Stimulated activated CD4-positive, alpha-beta T cell treated with anti-CD3 and anti-CD28 coated beads, Interleukin-1b, Interleukin-23, amount 100 ng/mL, for 48 hours (primary cell): ENCODE data around the gene PBX1.

Experiments used
- DNase-seq: peaks from one replicate; pipeline ENCODE4 v3.0.0-alpha.2; 2020

Gene PBX1

DNA sequence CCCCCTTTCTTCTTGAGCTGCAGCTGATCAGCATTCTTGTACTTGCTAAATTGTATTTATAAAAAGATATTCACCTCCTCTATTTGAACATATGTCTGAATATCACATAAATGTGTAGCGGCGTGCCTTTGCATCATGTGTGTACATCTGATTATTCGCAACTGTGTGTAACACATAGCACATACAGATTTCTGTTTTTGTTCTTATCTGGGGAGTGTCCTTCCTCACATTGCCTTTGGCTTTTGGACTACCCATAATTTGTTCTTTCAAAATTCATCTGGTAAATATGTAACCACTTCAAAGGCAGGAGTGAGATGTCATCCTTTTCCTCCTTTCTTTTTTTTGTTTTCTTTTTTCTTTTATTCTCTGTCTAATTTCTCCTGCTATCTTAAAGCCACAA lies 113.6 kb downstream of the PBX1 start:
- no peak for DNase-seq

DNA sequence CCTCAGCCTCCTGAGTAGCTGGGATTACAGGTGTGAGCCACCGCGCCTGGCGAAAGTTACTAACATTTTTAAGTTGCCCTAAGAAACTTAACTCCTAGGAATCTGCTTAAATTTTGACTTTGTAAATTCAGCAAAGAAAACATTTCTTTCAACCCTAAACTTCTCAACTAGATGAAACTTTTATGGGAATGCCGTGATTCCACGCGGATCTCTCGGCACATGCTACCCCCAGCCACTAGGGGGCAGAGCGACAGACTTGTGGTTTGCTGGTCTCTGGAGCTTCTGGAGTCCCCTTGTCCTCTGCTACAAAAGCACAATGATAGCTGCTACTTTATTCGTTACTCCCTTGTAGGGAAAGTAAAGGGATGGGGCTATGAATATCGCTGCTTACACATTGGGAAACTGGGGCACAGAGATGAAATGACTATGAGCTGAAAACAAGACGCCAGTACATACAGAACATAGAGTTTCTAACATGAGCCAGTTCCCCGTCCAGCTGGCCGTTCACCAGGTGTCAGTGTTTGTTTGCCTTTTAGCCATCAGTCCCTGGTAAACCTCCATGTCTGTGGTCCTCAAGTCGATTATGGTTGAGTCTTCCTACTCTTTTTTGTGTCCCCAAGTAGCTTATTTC lies 114.7 kb downstream of the PBX1 start:
- DNase-seq, result no peak

DNA sequence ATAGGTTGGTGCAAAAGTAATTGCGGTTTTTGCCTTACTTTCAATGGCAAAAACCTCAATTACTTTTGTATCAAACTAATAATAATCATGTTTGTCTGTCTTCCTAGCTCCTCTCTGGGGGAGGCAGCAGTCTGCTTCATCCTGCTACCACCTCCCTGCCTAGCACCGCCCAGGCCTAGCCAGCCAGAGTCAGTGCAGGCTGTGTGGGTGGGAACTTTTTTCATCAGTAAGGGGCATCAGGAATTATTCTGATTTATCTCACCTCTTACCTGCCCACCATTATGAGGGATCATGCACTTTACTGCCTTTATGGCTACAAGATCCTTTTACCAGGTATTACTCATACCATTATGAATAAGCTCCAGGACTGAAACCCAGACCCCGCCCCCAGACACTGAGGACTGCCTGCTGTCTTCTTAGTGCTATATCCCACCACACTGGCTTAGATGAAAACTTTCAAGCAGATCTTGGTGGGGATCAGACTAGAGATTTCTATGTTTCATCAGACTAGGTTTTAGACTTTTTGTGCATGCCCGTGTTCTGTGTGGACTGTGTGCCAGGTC lies 116.4 kb downstream of the PBX1 start:
- DNase-seq, result peak; percentile 4

DNA sequence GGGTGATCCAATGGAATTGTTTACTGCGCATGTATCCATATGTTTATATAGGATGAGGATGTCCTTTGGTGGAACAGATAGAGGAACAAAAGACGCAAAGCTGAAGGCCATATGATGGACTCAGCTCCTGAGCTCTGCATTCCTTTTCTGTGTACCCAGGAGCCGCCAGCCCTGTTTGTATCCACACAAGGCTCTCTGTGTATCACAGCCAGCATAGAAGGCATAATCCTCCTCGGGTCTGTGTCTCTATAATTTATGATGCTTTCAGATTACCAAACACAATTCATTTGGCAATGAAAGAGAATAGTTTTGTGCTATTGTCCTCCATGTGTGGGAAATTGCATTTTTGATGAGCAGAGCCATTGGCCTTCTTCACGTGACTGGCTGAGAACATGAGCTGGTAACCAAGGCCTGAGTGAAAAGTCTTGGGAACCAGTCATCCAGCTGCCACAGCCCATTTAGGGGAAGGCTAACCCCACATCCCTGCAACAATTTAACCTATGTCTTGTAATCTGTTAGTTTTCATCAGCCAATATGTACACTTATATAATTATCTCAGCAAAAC lies 119.2 kb downstream of the PBX1 start:
- no peak for DNase-seq

DNA sequence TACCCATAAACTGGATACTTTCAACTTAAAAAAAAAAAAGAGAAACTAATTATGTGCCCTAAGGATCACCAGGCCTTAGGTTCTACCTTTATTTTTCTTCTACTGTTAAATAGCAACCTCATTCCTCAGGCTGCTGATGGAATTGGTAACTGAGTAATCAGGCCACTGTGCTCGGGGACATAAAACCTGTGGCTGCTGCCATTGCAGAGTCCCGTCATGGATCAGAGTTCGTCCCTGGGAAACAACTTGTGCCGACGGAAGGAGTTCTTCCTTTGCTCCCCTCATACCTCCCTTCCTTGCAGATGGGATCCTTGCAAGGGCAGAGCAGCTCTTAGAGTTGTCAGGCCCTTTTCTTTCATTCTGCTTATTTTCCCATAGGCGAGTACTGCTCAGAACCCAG lies 123.6 kb downstream of the PBX1 start:
- DNase-seq, result no peak

DNA sequence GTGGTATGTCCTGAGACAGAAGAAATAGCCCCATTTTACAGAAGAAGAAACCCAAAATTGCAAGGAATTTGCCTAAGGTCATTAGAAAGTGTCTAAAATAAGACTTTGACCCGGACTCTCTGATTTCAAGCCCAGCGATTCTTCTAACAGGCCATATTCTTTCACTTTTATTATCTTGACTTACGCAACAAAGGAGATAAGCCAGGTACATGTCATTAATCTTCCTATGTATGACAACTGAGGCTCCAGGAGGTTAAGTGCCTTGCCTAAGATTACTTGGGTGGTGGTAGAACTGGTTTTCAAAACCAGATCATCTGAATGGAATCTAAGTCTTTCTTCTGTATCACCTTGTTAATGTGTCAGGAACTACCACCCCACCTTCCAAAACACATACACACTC lies 124.3 kb downstream of the PBX1 start:
- DNase-seq, result no peak

DNA sequence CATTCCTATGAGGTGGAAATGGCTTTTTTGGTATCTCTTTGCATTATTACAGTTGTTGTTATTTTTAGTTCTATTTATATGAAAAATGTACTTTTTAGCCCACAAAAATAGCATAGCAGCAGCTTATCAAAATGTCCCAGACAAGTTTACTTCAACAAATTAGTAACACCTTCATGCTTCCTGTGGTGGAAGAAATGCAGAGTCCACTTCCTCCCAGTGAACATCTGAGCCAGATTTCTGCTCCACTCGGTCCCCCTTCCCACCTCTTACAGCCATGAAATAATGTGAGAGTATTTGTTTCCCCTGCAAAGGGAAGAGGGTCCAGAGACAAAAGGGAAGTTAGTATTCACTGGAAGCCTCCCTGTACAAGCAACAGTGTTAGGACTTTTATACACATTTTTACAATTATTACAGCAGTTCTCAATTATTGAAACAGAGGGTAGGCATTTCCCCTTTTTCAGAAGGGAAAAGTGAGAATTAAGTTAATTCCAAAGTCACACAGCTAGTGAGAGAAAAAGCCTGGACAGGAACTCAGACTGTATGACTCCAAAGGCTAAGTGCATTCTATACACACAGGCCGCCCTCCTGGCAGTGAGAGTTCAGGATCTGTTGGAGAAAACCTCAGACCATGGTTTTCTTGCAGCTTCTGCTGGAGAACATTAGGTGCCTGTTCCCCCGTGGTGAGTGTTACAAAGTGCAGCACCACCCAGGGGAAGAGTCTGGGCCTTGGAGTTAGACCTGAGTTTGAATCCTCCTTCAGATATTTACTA lies 126.5 kb downstream of the PBX1 start:
- no peak for DNase-seq

DNA sequence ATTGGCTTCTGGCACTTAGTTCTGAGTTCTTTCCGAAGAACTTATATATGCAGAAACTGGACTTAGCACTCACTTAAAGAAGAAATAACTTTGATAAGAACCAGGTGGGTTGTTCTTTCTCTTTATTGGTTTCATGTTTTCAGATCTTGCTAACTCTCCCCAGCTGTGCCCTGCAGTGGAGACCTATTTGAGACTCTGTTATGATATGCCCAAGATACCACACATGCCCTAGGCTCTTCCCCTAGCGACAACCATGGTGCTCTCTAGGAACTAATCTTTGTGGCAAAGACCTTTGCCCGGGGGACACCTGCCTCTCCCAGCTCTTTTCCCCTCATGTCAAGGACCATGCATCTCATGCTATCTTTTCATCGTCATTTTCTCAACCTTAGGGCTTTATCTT lies 128.8 kb downstream of the PBX1 start:
- DNase-seq, result no peak

DNA sequence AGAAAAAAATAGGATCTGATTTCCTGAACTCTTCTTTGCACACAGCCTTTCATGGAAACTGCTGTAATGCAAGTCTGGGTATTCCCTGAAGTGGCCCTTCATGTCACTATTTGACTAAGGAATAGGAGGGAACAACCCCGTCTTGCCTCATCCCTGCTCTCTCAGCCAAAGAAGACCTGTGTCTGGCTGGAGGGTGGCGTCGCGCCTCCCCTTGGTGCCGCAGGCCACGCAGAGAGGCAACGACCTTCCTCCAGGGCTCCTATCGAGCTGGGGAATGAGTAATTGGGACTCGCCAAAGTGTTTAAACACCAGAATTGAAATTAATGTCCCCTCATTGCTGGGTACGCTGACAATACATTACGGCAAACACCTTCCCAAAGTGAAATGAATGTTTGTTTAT lies 129.8 kb downstream of the PBX1 start:
- no peak for DNase-seq

DNA sequence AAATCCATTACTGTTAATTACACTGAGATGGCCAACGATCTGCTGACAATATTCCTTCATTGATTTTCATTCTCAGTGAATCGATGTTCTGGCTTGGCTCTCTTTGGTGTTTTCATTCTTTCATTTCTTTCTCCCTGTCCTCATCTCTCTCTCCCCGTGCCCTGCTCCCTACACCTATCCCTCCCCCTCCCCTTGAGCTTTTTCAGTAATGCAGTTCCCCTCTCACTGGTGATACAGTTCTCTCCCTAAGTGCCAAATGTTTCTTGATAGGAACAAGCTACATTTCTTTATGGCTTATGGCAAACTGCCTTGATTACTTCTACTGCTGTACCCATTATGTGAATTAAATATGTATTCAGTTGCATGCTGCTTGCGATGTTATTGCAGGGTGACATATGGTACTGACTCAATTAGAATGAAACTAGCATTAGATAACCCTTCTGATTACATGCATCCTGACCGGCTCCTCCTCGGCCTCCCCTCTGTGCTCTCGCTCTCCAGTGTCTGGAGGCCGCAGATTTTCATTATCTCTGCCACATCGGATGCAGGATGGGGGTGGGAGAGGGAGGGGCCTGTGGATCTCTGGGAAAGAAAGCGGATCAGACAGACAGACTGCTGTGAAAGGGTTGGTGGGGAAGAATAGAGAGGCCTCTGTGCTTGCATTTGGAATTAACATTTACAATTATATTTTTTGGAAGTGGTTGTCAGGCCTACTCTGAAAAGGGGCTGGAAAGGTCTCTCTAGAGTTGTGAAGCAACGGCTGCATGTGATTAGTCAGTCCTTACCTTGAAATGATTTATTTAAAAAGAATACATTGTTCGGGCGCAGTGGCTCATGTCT lies 130.9 kb downstream of the PBX1 start:
- DNase-seq, result no peak

DNA sequence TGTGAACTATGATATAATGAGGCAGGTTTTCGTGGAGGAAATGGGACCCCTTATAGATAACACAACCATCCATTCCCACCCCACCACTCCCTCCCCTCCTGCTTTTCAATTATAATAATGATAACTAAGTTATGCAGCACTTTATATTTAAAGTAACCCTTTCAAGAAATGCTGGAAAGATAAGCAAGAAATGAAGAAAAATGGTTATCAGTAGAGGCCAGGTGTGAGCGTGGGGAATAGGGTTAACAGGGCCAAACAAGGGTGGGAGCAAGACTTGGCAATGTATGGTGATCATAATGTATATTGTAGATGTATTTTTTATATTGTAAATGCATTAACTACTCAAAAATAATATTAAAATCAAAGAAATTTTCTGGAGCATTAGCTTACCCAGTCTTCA lies 133.4 kb downstream of the PBX1 start:
- no peak for DNase-seq

DNA sequence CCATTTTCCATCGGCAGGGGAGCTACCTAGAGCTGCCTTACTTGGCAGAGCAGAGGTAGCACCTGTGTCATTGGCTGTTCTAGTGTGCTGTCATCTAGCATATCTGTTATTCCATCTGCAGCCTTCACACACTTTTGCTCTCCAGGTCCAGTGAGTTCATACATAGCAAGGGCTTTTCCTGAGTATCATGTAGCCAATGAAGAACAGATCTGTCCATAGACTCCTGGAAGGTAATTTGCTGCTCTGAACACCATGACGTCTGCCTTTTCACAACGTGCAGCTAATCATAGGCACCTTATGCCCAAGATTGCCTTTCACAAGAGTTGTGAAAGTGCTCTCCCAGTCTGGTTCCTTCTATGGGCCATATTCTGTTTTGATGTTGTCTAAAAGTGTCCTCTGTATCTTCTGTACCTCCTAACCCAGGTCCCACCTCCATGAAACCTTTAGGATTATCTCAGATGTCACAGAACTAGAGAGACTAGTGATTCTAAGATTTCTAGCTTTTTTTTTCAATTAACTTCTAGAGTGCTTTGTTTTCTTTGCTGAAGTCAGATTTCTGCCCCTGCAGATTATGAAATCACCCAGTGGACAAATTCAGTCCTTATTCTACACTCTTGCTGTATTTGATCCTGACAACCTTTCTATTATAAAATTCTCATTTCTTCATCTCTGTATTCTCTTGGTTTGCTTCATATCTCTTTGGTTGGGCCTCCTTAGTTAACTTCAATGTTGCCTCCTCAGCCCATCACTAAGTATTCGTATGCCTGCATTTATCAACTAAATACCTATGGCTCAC lies 134.8 kb downstream of the PBX1 start:
- DNase-seq, result no peak

DNA sequence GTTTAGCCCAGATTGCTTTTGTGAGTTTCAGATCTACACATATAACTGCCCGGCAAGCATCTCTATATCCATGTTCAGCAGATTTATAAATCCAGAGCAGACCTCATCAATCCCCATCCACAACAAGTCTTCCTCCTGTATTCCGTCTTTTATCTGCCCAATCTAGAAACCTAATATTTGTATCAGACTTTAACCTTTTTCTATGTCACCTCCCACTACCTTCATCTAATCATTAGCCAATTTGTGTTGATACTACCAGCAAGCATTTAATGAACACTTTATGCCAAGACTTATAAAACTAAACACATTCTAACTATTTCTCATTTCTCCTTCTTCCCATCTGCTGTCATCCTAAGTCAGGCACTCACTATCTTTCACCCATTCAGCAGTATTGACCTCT lies 135.5 kb downstream of the PBX1 start:
- no peak for DNase-seq

DNA sequence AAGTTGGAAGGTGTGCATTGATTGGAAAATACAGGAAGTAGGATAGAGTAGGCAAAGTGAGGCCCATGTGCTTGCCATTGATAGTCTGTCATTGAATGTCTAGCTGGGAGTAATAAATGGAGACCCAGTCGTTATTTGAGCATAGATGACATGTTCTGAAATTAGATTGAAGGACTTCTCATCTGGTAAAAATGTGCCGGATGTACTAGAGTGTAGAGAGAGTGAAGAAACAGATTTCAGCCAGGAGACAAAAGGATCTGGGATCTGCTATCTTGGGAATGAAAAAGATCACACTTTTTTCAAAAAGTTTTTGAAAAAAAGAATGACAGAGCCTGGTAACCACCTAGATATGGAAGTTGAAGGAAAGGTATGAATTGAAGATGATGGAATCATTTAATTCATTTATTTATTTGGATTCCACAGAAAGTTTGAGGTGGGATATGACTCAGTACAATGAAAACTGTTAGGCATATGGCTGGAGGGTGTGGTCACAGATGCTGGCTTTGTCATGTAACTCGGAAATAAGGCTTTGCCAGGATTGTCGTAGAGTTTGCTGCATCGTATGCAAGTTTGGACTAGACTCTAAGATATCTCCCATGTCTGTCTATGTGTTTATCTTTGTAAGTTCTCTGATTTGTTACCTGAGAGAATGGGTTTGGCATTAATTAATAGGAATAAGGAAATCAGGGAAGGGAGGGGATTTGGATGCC lies 137.1 kb downstream of the PBX1 start:
- no peak for DNase-seq

DNA sequence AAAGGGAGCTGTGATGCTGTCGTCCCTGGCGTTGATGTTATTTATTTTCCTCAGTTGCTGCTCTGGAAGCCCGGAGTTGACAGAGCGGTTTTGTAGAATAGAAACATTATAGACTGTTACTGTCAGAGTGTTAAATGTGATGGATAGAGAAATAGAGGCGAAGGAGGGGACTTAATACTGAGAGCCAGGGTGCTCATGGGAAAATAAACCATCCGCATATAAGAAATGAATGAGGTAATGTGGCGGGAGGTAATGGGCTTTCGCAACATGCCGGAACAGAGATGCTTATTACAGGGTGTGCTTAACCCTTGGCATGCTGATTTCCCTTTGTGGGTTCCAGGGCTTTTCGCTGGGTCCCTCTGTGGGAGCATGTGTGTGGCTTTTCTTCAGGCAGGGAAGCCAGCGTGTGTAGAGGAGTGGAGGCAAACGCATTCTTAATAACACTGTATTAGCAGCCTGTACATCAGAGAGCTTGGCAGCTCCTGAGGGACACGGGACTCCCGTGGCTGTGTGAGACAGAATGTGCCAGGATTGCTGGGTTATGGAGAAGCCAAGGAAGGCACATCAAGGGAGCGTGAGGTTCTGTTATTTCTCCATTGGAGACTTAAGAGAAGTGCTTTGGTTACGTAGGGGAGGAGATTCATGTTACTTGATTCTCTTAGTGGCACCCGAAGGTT lies 141.0 kb downstream of the PBX1 start:
- DNase-seq, result no peak

DNA sequence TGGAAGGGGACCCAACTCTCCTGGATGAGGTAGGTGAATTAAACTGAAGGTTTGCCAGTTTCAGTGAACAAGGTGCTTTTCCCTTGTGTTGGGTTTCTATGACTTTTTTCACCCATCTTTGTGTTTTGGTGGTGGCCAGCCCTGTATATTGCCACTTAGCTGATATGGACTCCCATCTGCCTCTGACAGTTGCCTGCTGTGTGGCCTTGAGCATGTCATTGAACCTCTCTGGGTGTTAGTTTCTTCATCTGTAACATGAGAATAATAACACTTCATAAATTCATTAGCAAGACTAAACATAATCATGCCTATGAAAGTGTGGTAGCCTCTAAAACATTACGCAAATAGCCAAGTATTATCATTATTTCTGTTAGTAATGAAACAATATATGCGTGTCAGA lies 141.7 kb downstream of the PBX1 start:
- DNase-seq, result no peak

DNA sequence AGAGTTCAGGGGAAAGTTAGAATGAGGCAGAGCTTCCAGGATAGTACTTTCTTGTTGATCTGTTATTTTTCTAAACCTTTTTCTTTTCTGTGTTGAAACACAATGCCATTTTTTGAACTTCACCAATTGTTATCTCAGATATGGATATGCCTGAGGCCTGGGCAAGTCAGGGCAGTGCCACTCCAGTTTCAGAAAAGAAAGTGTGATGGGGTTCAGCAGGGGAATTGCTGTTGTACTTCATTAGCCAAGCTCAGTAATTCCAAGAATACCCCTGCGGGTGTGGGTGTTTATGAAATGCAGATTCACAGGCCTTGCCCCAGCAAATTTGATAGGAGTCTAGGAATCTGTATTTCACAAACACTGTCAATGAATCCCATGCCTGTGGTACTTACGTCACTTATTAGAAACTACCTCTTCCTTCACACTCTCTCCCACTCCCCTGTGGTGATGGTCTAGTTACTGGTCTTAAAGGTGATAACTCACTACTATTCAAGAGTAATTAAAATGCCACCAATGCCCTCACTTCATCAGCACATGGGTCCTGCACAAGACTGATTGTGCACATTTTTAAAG lies 142.3 kb downstream of the PBX1 start:
- no peak for DNase-seq

DNA sequence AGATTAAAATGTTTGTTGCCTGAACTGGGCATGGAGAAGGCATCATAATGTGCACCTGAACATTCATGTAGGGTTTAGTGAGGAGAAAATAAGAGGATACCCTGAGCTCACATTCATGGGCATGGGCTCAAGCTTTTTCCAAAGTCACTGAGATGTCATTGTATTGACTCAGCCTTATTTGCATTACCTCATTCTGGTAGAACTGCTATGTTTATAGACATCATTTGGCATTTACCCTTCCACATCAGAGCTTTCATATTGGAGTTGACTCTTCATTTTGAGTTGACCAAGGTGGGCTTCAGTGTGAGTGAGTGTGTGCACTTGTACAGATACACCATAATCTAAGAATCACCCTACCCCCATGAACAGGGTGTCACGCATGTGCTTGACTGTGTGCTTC lies 143.2 kb downstream of the PBX1 start:
- DNase-seq, result no peak

DNA sequence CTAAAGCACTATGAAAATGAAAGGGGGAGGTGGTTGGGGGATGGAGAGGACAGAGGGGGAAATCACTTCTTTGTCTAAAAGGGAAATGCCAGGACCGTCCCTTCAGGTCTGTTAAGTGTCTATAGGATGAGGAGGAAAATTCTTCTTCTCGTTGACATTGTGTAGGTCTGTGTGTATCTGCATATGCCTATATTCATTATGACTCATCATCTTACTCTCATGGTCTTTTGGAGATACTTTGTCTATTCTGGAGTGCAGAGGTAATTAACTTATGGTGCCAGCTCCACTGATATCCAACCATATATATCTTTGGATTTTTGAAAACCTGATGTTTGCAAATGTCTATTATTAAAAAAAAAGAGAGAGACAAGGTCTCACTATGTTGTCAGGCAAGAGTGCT lies 143.7 kb downstream of the PBX1 start:
- DNase-seq, result no peak

DNA sequence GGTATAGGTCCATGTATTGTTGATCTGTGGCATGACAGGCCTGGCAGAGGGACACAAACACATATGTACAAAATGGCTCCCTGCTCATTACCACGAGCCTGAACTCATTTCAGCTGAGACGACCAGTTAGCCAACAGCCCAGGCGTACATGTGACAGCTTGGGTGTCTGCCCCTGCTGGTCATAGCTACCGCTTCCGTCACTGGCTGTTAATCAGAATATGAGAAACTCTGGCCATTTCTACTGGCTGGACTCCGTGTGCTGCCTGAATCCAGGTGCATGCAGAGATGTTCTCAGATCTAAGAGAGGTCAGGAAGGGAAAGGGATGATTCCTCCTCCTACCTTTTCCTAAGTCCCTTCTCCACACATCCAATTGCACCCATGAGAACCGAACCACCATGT lies 144.5 kb downstream of the PBX1 start:
- no peak for DNase-seq

DNA sequence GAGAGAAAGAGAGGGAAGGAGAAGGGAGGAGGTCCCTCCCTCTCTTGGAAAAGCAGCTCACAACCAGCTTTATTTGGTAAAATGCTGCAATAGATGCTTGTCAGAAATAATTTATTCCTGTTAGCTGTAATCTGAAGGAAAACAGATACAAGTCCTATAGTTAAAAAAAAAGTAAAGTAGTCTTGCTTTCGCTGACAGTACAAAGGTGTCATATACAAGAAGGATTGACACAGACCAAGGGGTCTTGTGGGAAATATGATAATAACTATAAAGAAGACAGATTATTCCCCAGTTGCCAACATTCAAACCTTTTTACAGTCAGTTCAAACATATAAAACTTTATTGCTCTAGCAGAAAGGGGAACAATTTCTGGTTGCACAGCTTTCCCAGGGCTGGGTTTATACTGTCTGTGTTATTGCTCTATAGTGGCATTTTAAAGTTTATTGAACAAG lies 145.0 kb downstream of the PBX1 start:
- no peak for DNase-seq
